ENCODE results near the gene FFAR3. TPM values are rescaled to one million over a fixed set of nuclear protein-coding genes. Genes with fewer than 3 reads are reported as not detected.

Gene FFAR3
- total RNA-seq, 4 donors from 2014 or later: 0.44 to 4.3 (median 2.2) TPM

GRCh38 chr19:35331551-35332214 lies 26.6 kb upstream of the FFAR3 start:
- TF ChIP-seq CTCF (IDR thresholded peaks at IDR 0.05; ENCODE audit: low read depth): no peak

GRCh38 chr19:35332817-35333216 lies 25.4 kb upstream of the FFAR3 start:
- no peak for TF ChIP-seq CTCF (IDR thresholded peaks at IDR 0.05; ENCODE audit: low read depth)

GRCh38 chr19:35334144-35334753 lies 24.0 kb upstream of the FFAR3 start:
- TF ChIP-seq CTCF (IDR thresholded peaks at IDR 0.05; ENCODE audit: low read depth): no peak

DNA sequence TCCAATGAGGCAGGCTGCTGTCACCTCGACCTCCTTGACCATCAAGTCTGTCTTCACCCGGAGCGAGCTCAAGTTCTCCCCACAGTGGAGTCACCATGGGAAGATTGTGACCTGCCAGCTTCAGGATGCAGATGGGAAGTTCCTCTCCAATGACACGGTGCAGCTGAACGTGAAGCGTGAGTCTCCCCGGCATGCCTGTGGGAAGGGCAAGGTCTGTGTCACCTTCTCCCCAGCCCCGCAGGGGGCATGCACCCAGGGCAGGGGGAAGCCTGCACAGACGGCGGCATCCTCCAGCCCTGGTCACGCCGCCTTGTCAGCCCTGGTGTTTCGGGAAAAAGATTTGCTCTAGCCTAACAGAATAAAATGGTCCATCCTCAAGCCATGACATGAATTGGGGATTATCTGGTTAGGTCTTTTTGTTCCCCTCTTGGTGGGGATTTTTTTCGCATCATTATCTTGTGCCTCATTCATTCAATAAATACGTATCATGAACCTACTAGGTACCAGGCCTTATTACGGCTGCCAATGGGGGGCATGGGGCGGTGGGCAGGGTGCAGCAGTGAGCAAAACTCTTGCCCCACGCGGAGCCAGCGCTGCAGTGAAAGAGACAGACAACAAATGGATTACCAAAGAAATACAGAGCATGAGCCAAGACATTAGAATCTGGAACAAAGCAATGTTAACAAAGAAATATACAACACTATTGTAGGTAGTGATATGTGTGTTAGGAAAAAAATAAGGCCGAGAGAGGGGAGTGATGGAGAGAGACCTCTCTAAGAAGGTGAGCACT lies 21.9 kb upstream of the FFAR3 start:
- TF ChIP-seq CTCF (IDR thresholded peaks at IDR 0.05; ENCODE audit: low read depth): no peak

- no peak for TF ChIP-seq CTCF (IDR thresholded peaks at IDR 0.05; ENCODE audit: low read depth)
Observed at GRCh38 chr19:35337097-35337983, 20.9 kb upstream of the FFAR3 start.

GRCh38 chr19:35337984-35338296 lies 20.3 kb upstream of the FFAR3 start:
- TF ChIP-seq CTCF (IDR thresholded peaks at IDR 0.05; ENCODE audit: low read depth): no peak

All from subcutaneous adipose tissue (tissue), 4 donors.